Measurements from ENCODE around the gene CALHM5.

Gene CALHM5

GRCh38 chr6:116556065-116556464, 44.6 kb downstream of the CALHM5 start:
- DNase-seq = no peak

GRCh38 chr6:116556814-116557415, 45.5 kb downstream of the CALHM5 start:
- DNase-seq = no peak

- DNase-seq = no peak
These were observed 46.5 kb downstream of the CALHM5 start for GRCh38 chr6:116557893-116558292.

GRCh38 chr6:116560130-116560529, 48.7 kb downstream of the CALHM5 start:
- no peak for DNase-seq

GRCh38 chr6:116561377-116562018, 50.1 kb downstream of the CALHM5 start:
- peak; percentile 60 for DNase-seq

- no peak for DNase-seq
These were observed 50.6 kb downstream of the CALHM5 start for GRCh38 chr6:116562019-116562403.

- no peak for DNase-seq
These were observed 51.2 kb downstream of the CALHM5 start for GRCh38 chr6:116562614-116563013.

- DNase-seq = no peak
These were observed 52.4 kb downstream of the CALHM5 start for GRCh38 chr6:116563830-116564229.

- DNase-seq = no peak
These were observed 52.9 kb downstream of the CALHM5 start for GRCh38 chr6:116564311-116564710.

GRCh38 chr6:116564921-116565872, 53.8 kb downstream of the CALHM5 start:
- no peak for DNase-seq

GRCh38 chr6:116568111-116568510, 56.7 kb downstream of the CALHM5 start:
- DNase-seq = no peak

- no peak for DNase-seq
These were observed 57.6 kb downstream of the CALHM5 start for GRCh38 chr6:116568821-116569755.

- DNase-seq = peak; percentile 93
These were observed 59.6 kb downstream of the CALHM5 start, which contains the start of gene RWDD1 for GRCh38 chr6:116570856-116571682. Gene RWDD1, plus strand, starts transcription at chr6:116571504. Its CDS starts 79 bp downstream, at chr6:116571583.

GRCh38 chr6:116571683-116572000, 60.2 kb downstream of the CALHM5 start:
- DNase-seq = no peak

- no peak for DNase-seq
These were observed 60.7 kb downstream of the CALHM5 start for GRCh38 chr6:116572162-116572561.
